ENCODE data around the gene RGS13.

The RGS13 gene

GRCh38 chr1:192678099-192678498 is 42.2 kb downstream of the RGS13 start:
- TF ChIP-seq GATA2 (IDR thresholded peaks at IDR 0.05; ENCODE audit: low read depth, low read length) (no peak), GATA3 (IDR thresholded peaks at IDR 0.05; ENCODE audit: low read depth, low read length) (no peak)

- TF ChIP-seq GATA2 (IDR thresholded peaks at IDR 0.05; ENCODE audit: low read depth, low read length) (no peak), GATA3 (IDR thresholded peaks at IDR 0.05; ENCODE audit: low read depth, low read length) (no peak)
These were observed 46.4 kb downstream of the RGS13 start for GRCh38 chr1:192682335-192682734.

- no peak for TF ChIP-seq GATA3 (IDR thresholded peaks at IDR 0.05; ENCODE audit: low read depth, low read length)
These were observed 53.5 kb downstream of the RGS13 start for GRCh38 chr1:192689459-192689858.

GRCh38 chr1:192691041-192691440 is 55.1 kb downstream of the RGS13 start:
- no peak for TF ChIP-seq GATA3 (IDR thresholded peaks at IDR 0.05; ENCODE audit: low read depth, low read length)
- TF ChIP-seq GATA2 (IDR thresholded peaks at IDR 0.05; ENCODE audit: low read depth, low read length) = no peak

- TF ChIP-seq GATA2 (IDR thresholded peaks at IDR 0.05; ENCODE audit: low read depth, low read length) (no peak), GATA3 (IDR thresholded peaks at IDR 0.05; ENCODE audit: low read depth, low read length) (no peak)
These were observed 60.1 kb downstream of the RGS13 start for GRCh38 chr1:192696082-192696481.

GRCh38 chr1:192697771-192698170 is 61.8 kb downstream of the RGS13 start:
- TF ChIP-seq GATA3 (IDR thresholded peaks at IDR 0.05; ENCODE audit: low read depth, low read length) = no peak
- no peak for TF ChIP-seq GATA2 (IDR thresholded peaks at IDR 0.05; ENCODE audit: low read depth, low read length)

GRCh38 chr1:192698731-192699130 is 62.8 kb downstream of the RGS13 start:
- TF ChIP-seq GATA2 (IDR thresholded peaks at IDR 0.05; ENCODE audit: low read depth, low read length) (no peak), GATA3 (IDR thresholded peaks at IDR 0.05; ENCODE audit: low read depth, low read length) (no peak)

- TF ChIP-seq GATA3 (IDR thresholded peaks at IDR 0.05; ENCODE audit: low read depth, low read length) (no peak), GATA2 (IDR thresholded peaks at IDR 0.05; ENCODE audit: low read depth, low read length) (no peak)
These were observed 64.9 kb downstream of the RGS13 start for GRCh38 chr1:192700834-192701271.

GRCh38 chr1:192702212-192702902 is 66.4 kb downstream of the RGS13 start:
- TF ChIP-seq GATA3 (IDR thresholded peaks at IDR 0.05; ENCODE audit: low read depth, low read length) (no peak), GATA2 (IDR thresholded peaks at IDR 0.05; ENCODE audit: low read depth, low read length) (no peak)

GRCh38 chr1:192703283-192704206 is 67.6 kb downstream of the RGS13 start:
- TF ChIP-seq GATA2 (IDR thresholded peaks at IDR 0.05; ENCODE audit: low read depth, low read length) = no peak
- no peak for TF ChIP-seq GATA3 (IDR thresholded peaks at IDR 0.05; ENCODE audit: low read depth, low read length)

GRCh38 chr1:192705510-192705909 is 69.6 kb downstream of the RGS13 start:
- TF ChIP-seq GATA2 (IDR thresholded peaks at IDR 0.05; ENCODE audit: low read depth, low read length) (no peak), GATA3 (IDR thresholded peaks at IDR 0.05; ENCODE audit: low read depth, low read length) (no peak)

GRCh38 chr1:192706936-192707335 is 71.0 kb downstream of the RGS13 start:
- TF ChIP-seq GATA2 (IDR thresholded peaks at IDR 0.05; ENCODE audit: low read depth, low read length) = no peak
- no peak for TF ChIP-seq GATA3 (IDR thresholded peaks at IDR 0.05; ENCODE audit: low read depth, low read length)

GRCh38 chr1:192707978-192708547 is 72.1 kb downstream of the RGS13 start:
- TF ChIP-seq GATA3 (IDR thresholded peaks at IDR 0.05; ENCODE audit: low read depth, low read length) = no peak

- no peak for TF ChIP-seq GATA3 (IDR thresholded peaks at IDR 0.05; ENCODE audit: low read depth, low read length)
- TF ChIP-seq GATA2 (IDR thresholded peaks at IDR 0.05; ENCODE audit: low read depth, low read length) = no peak
These were observed 73.6 kb downstream of the RGS13 start for GRCh38 chr1:192709544-192709943.

All from SH-SY5Y (cell line).